Astrocyte of the hippocampus (primary cell): Measurements from ENCODE around the gene CST7.
"Not testable (repeated sequence)": the region's sequence is repeated elsewhere in the genome, so short reads cannot be mapped to it uniquely, and the experiment has no call there.

ENCODE experiments used
- DNase-seq: peaks from one replicate; pipeline ENCODE4 v3.0.0; 2011; ENCODE audit warnings: low read depth, low spot score

Gene CST7

DNA sequence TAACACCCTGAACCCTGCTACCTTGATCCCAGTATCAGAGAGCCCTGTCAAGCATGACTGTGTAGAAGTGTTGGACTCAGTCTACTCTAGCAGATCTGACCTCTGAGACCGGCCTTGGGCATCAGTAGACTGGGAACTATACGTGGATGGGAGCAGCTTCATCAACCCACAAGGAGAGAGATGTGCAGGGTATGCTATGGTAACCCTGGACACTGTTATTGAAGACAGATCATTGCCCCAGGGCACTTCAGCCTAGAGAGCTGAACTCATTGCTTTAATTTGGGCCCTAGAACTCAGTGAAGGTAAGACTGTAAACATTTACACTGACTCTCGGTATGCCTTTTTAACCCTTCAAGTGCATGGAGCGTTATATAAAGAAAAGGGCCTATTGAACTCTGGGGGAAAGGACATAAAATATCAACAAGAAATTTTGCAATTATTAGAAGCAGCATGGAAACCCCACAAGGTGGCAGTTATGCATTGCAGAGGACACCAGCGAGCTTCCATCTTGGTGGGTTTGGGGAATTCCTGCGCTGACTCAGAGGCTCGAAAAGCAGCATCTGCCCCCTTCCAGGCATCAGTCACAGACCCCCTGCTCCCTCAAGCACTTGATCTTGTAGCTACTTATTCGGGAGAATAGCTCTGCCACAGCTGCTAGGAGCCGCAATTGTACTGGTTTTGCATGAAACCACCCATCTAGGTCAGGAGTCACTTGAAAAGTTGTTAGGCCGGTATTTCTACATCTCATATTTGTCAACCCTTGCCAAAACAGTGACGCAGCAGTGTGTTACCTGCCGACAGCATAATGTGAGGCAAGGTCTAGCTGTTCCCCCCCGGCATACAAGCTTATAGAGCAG lies 19.0 kb upstream of the CST7 start:
- not testable (repeated sequence) for DNase-seq

DNA sequence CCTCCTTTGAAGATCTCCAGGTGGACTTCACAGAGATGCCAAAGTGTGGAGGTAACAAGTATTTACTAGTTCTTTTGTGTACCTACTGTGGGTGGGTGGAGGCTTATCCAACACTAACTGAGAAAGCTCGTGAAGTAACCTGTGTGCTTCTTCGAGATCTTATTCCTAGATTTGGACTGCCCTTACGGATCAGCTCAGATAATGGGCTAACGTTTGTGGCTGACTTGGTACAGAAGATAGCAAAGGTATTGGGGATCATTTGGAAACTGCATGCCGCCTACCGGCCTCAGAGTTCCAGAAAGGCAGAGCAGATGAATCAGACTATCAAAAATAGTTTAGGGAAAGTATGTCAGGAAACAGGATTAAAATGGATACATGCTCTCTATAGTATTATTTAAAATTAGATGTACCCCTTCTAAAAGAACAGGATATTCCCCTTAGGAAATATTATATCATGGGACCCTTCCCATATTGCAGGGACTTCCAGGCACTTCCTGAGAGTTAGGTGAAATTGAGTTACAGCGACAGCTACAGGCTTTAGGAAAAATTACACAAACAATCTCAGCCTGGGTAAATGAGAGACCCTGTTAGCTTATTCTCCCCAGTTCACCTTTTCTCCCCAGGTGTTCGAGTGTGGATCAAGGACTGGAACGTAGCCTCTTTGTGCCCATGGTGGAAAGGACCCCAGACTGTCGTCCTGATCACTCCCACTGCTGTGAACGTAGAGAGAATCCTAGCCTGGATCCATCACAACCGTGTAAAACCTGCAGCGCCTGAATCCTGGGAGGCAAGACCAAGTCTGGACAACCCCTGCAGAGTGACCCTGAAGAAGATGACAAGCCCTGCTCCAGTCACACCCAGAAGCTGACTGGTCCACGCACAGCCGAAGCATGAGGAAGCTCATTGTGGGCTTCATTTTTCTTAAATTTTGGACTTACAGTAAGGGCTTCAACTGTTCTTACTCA lies 18.1 kb upstream of the CST7 start:
- not testable (repeated sequence) for DNase-seq

GRCh38 chr20:24931893-24932292 lies 17.2 kb upstream of the CST7 start:
- DNase-seq = not testable (repeated sequence)

DNA sequence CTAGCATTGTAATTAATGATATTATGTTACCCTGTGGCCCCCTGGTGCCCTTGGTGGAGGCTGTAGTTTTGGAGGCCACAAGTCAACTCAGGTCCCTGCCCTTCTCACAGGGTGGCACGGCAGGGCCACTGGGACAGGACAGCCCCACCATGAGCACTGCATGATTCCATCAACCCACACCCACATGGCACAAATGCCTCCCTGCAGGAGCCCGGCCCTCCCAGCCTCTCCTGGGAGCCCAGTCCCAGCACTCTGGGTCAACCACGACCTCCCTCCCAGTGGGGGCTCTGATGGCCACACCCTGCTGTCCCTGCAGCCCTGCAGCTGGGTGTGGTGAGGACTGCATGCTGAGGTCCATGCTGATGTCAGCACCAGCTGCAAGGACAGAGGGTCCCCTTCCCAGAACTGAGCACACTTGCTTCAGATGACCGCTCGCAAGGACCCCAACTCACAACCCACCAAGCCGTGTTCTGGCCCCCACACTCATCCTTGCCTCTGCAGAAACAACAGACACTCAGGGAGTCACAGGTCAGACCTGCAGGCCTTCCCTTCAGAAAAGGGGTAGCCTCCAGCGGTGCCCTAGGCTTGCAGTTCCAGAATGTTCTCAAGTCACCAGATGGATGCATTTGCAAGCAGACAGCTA lies 15.7 kb upstream of the CST7 start:
- no peak for DNase-seq

DNA sequence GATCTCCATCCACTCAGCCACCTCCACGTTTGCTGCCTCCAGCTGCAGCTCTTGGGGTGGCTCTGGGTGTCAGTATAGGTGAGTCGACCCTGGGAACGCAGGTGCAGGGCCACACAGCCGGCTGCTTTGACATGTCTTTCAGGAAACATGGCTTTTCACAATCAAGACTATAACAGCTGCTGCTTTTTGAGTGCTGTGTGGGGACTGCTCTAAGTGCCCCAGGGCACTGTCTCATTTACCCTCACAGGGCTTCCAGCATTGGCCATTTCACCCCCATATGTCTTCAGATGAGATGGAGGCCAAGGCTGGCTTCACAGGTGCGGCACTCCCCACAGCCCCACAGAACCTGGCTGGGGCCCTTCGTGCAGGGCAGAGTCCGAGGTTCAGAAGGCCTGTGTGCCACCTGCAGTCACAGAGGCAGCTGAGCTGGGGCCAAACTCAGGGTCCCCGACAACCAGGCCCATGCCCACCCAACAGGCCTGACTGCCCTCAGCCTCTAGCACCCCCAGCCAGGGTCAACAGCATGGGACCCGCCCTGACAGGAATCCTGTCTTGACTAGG lies 14.9 kb upstream of the CST7 start:
- no peak for DNase-seq

DNA sequence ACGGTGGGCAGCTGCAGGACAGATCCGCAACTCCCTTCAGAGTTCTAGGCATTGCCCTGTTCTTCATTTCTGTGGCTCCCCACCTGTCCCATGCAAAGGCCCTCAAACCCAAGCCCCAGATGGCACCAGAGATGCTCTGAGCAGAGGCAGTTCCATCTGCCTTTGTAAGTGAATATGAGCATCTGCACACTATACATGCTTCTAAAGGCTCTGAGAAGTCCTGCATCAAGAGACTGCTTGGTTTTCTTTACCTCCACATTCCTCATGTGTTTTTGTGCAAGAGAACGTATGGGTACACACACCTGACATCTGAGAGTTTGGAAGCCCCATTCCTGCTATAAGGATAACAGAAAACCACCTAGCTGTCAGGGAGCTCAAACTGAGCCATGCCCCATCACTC lies 14.4 kb upstream of the CST7 start:
- DNase-seq = no peak

DNA sequence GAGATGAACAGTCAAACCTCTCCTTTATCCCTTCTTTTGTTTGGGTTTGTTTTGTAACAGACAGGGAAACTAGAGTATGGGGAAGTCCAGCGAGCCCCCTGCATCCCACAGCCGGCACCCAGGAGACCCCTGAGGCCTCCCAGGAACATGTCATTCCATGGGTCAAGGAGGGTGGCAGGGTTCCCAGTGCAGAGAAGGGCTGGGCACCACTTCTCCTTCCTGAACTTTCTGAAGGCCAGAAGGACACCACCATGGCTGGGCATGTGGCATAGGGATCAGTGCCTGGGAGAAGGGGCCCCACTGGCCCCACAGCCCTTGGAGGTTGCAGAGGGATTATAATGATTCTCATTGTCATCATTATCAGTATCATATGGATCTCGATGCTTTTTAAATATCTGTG lies 13.9 kb upstream of the CST7 start:
- DNase-seq = no peak

DNA sequence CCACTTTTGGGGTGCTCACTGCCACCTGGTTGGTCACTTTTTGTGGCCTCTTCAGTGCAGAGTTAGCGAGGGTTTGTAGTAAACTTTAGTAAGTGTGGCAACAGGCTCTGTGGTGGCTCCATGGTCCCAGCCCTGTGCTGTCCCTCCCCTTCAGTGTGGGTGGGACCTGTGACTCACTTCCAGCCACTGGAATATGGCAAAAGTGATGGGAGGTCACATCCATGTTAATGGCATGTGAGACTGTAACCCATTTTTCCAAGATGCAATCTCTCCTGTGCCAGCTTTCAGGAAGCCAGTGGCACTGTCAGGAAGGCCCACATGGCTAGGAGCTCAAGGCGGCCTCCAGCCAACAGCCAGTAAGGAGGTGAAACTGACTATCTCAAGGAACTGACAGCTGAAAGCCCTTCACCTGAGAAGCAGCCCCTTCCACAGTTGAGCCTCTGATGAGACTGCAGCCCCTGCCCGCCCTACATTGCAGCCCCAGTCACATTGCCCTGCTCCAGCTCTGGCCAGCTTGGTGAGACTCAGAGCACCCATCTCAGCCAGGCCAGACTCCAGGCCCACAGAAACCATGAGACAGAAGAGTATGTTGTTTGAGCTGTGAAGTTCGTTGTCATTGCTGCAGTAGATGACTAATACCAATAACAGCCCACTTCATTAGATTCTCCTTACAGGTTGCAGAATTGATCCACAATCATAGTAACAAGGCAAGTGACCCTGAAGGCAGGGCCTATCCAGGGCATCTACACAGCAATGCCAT lies 13.1 kb upstream of the CST7 start:
- DNase-seq = no peak

DNA sequence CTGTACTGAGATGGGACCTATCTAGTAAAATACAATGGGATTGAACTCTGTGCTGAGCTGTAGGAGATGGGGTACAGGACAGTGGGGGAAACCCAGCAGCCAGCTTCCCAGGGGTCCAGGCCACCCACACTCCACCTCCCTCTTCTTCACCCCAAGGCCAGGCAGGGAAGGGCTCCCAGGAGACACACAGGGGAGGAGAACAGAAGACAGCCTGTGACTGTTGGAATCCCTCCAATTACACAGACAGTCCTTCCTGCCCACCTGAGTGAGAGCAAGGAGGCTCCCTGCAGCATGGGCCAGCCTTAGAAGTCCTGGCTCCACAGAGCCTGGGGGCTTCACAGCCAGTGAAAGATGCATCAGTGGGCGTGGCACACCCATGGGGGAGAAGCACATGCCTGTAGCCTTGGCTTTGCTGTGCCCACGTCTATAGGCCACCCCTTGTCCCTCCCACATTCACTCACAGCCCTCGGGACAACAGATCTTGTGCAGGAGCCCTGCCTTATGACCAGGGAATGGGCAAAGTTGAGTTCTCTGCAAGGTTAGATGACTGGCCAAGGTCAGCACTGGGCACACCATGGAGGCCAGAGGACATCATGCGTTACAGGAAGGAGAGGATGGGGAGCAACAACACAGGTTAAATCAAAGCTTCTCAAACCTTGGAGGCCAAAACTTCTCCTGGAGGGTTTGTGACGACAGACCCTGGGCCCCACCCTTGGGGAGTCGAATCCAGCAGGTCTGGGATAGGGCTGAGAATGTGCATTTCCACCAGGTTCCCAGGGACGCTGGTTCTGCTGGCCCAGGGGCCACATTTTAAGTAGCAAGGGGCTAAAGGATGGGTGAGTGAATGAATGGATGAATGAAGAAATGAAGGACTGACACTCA lies 12.3 kb upstream of the CST7 start:
- DNase-seq = no peak

- no peak for DNase-seq
Observed at GRCh38 chr20:24937579-24937978, 11.5 kb upstream of the CST7 start.

DNA sequence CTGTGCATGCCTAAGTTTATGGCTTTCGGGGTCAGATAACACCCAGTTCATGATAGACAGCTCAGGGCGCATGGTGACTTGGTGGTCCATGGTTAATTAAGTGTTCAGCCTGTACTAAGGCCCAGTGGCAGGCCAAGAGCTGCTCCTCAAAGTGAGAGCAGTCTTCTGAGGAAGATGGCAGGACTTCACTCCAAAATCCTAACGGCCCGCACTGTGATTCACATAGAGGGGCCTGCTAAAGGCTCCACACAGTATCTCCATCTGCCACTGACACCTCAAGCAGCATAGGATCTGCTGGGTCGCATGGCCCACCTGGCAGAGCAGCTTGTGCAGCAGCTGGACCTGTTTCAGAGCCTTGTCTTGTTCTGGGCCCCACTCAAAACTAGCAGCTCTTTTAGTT lies 10.6 kb upstream of the CST7 start:
- DNase-seq = no peak

DNA sequence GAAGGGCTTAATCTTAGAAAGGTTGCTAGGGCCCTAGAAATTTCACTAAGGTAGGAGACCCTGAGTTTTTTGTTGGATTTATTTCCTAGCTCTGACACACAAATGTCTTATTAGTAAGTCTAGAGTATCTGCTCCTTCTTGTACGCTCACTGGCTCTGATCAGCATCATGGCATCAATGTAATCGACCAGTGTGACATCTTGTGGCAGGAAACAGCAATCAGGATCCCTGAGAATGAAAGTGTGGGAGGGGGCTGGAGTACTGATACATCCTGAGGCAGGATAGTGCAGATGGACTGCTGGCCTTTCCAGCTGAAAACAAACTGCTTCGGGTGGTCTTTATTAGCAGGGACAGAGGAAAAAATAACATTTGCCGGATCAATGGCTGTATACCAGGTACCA lies 10.0 kb upstream of the CST7 start:
- DNase-seq = no peak

- no peak for DNase-seq
Observed at GRCh38 chr20:24942679-24943078, 6.4 kb upstream of the CST7 start.

- DNase-seq = no peak
Observed at GRCh38 chr20:24943196-24943595, 5.9 kb upstream of the CST7 start.

DNA sequence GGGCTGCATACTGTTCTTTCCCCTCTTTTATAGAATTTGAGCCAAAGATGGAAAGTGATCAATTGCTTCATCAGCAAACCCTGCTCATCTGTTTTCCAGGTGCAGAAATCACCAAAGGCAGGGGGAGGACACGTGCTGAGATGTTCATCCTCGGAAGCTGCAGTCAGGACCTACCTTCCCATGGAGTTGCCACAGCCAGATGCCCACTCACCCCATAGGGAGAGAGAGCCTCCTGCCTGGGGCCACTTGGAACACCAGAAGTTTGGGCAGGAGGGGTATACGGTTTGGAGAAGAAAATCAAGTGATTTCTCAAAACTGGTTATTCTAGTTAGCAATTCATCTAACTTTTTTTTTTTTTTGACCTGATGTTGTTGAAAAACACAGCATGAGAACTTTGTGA lies 5.3 kb upstream of the CST7 start:
- no peak for DNase-seq

- not testable (repeated sequence) for DNase-seq
Observed at GRCh38 chr20:24946376-24946775, 2.7 kb upstream of the CST7 start.

- not testable (repeated sequence) for DNase-seq
Observed at GRCh38 chr20:24948396-24948938, 602 bp upstream of the CST7 start.

DNA sequence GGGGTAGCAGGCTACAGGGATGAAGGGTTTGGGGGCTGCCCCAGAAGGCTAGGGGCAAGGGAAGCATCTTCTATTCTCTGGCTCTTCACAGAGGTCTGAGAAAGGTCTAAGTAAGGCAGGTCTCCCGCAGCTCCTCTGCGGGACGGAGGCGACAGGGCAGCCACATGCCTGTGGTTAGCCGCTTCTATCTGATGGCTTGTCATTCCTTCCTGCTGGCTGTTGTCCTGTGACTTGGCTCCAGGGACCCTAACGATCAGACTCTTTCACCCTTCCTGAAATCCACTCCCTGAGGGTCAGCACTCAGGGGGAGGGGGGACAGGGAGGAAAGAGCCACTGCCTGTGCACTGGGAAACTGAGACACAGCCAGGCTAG lies 673 bp downstream of the CST7 start:
- DNase-seq = no peak

DNA sequence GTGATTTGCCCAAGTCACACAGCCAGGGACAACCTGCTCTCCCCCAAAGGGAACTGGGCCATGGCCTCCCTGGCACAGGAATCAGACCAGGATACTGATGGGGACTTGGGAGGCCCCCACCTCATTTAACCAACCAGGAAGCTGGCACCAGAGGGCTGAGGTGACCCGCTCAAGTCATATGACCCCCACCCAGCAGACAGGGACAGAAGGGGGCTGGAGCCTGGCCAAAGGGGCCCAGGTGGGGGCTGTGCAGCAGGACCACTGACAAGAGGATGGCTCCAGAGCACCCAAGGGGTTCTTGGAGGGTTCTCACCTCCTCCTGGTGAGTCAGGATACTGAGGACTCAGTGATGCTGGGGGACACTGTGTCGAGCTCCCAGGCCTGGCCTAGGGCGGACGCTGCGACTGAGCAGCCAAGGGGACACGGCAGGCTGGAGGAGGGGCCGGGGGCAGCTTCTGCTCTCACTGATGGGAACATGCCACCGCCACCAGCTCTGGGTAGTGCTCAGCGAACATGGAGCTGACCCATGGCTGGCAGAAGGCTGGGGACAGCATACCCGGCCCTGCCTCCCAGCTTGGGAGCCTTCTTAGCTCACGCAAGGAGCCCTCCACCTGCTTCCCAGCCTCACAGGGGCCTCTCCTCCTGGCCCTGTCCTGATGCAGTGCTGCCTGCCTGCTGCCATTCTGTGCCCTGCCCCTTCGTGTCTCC lies 1.2 kb downstream of the CST7 start:
- DNase-seq = no peak
